ENCODE measurements around the gene ZMYND8.

DNA sequence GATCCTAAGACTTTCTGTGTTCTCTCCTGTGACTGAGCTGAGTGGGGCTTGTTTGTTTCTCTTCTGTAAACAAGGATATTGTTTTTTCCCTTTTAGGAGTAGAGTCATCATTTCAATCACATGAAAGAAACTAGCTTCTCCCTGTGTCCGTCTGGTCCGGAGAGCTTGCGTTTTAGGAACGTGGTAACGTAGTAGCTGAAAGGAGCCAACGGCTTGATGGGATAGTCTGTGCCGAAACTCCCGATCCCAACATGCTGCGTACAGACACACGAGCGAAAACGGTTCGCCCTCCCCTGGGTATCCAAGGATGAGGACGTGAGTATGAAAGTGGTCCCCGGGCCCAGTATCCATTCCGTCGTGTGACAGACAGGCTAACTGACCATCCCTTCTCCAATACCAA, 146.5 kb downstream of the ZMYND8 start:
- TF ChIP-seq, protein P1, sequence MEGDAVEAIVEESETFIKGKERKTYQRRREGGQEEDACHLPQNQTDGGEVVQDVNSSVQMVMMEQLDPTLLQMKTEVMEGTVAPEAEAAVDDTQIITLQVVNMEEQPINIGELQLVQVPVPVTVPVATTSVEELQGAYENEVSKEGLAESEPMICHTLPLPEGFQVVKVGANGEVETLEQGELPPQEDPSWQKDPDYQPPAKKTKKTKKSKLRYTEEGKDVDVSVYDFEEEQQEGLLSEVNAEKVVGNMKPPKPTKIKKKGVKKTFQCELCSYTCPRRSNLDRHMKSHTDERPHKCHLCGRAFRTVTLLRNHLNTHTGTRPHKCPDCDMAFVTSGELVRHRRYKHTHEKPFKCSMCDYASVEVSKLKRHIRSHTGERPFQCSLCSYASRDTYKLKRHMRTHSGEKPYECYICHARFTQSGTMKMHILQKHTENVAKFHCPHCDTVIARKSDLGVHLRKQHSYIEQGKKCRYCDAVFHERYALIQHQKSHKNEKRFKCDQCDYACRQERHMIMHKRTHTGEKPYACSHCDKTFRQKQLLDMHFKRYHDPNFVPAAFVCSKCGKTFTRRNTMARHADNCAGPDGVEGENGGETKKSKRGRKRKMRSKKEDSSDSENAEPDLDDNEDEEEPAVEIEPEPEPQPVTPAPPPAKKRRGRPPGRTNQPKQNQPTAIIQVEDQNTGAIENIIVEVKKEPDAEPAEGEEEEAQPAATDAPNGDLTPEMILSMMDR (conservative IDR thresholded peaks at IDR 0.05 in 1 of 2, IDR thresholded peaks at IDR 0.05 in 1 of 2; ENCODE audit: low read depth in 1 of 2, low read length in 2 of 2) = no peak
- TF ChIP-seq EZH2 (IDR thresholded peaks at IDR 0.05; ENCODE audit: low read length, missing control alignments) = no peak
